Nasal cavity respiratory epithelium epithelial cell of viscerocranial mucosa (primary cell): ENCODE results near the gene KLHL22. TPM values are rescaled to one million over a fixed set of nuclear protein-coding genes. Genes with fewer than 3 reads are reported as not detected.

Experiments used
- total RNA-seq: library from RNA; depleted of rRNA; stranded (reverse); fragments of >200 nt; gene quantifications from 2 replicates; pipeline ENCODE4 v1.2.3, GENCODE V29; 2014

KLHL22 gene
- 11.3 and 20.9 TPM in 2 replicates for total RNA-seq

GRCh38 chr22:20494978-20495860 lies at the start of gene KLHL22:
Gene KLHL22, minus strand, starts transcription at chr22:20495795. Its CDS starts 6,584 bp downstream, at chr22:20489211.

GRCh38 chr22:20507253-20508066 lies 11.9 kb upstream of the KLHL22 start, which contains the start of gene MED15:
Gene MED15, plus strand, starts transcription at chr22:20507610. Its CDS starts 69 bp downstream, at chr22:20507679.

GRCh38 chr22:20437613-20438426 lies 57.8 kb downstream of the KLHL22 start, which contains the start of gene SCARF2:
Gene SCARF2, minus strand, starts transcription at chr22:20437825. Its CDS starts 71 bp downstream, at chr22:20437754.

GRCh38 chr22:20393705-20394476 lies 101.7 kb downstream of the KLHL22 start, which contains the start of gene ZNF74:
Gene ZNF74, plus strand, starts transcription at chr22:20394151. Its CDS starts 478 bp downstream, at chr22:20394629.

Other genes with a start within 250 kb of the KLHL22 start
- gene RTN4R, start 227.5 kb downstream of the KLHL22 start, total RNA-seq = 4.4 and 9.2 TPM in 2 replicates
- gene DGCR6L, start 175.7 kb downstream of the KLHL22 start, total RNA-seq = 22.9 and 25.4 TPM in 2 replicates
- gene ZNF74, start 101.6 kb downstream of the KLHL22 start, total RNA-seq = 15.7 and 21.4 TPM in 2 replicates
- 0.57 and 0.68 TPM in 2 replicates for gene SCARF2, start 58.0 kb downstream of the KLHL22 start, total RNA-seq
- 16.1 and 58.8 TPM in 2 replicates for gene MED15, start 11.8 kb upstream of the KLHL22 start, total RNA-seq